ENCODE measurements around the gene TNFRSF1A.

DNA sequence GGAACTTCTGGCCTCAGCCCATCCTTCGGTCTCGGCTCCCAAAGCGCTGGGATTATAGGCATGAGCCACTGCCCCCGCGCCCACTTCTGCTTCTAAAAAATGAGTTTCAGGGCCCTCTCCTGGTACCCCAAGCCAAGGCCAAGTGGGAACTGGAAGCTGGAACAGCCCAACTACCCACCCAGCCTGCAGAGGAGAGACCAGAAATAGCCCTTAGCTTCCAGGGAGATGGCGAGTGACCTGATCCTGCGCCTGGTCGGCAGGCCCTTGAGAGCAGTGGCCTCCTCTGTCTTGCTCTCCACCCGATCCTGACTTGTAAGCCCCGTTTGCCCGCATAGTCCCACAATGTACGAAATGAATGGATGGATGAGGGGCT, 62.6 kb downstream of the TNFRSF1A start:
- TF ChIP-seq TAF1 (IDR thresholded peaks at IDR 0.05; ENCODE audit: low read depth, low read length) (no peak), POLR2AphosphoS5 (IDR thresholded peaks at IDR 0.05; ENCODE audit: low read depth, low read length) (no peak), POLR2A (IDR thresholded peaks at IDR 0.05; ENCODE audit: low read depth, low read length) (no peak)

Data from GM12891 (cell line).